HG03196 (cell line): Measurements from ENCODE around the gene TBC1D22A.
"Not testable (repeated sequence)": the region's sequence is repeated elsewhere in the genome, so short reads cannot be mapped to it uniquely, and the experiment has no call there.

Experiments used
- ATAC-seq: cut with Tn5 transposase; IDR thresholded peaks from one replicate; pipeline ENCODE4 v1.9.1; 2021; ENCODE audit not compliant: unreplicated experiment

The TBC1D22A gene

DNA sequence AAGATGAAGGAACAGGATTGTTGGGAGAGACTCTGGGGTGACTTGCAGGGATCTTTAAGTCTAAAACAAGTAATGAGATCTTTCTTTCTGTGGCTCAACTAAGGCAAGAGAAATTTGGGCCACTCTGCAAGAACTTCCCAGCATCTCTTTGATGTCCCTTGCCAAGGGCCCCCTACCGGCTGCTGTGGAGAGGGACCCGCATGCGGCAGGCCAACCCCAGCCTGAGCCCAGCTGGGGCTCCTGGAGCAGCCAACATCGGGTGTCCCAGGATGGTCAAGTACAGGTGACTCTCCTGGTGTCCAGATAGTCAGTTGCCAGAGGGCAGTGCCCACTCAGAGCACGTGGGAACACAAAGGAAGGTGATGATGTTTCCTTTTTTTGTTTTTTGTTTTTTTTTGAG, 363.2 kb downstream of the TBC1D22A start:
- ATAC-seq, result no peak

DNA sequence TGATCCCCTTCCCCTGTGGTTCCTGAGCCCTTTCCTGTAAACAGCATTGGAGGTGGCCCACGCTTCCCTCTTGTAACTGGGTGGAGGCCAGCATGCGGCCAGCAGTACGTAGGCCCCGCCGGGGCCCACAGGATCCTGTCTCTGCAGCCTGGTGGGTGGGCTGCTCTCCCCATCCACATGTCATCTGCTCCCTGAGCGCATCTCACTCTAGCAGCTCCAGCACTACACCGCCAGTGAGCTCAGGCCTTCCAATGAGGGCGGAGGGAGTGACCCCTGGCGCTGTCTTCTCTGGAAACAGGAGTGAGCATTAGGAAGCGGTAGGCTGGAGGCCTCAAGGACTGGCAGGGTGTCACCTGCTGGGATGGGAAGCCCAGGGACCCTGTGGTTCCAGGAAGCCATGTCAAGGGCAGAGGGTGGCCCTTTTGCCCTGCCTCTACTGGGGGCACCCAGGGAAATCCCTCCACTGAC, 363.9 kb downstream of the TBC1D22A start:
- ATAC-seq, result no peak

DNA sequence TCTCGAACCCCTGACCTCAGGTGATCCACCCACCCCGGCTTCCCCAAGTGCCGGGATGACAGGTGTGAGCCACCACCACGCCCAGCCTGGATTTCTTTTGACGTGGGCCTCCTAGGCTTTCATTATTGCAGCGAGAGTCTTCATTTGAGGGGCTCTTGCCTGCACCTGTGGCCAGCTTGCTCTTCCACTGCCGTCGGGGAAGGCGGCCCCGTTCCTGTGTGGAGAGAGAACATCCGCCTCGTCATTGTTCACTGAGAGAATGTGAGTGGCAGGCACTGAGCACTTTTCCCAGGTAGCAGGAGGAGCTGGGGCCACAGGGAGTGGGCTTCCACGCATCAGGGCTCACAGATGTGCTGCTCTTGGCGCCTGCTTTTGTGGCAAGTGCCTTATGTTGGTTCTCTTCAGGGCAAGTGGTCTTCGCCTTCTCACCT, 365.0 kb downstream of the TBC1D22A start:
- no peak for ATAC-seq

DNA sequence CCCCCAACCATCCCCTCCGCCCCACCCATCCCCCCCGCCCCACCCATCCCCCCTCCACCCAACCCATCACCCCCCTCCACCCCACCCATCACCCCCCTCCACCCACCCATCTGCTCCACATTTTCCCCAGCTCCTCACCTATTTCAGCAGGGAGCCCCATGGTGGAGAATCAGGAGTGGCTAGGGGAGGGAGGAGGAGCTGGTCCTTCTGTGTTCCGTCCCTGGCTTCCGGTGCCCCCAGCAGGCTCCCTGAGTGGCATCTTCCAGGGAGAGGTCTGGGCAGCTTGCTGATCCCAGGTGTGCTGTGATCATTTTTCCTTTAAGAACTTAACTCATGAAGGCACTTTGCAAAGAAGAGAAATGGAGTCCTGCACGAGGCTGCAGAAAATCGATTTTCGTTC, 365.8 kb downstream of the TBC1D22A start:
- ATAC-seq, result no peak

DNA sequence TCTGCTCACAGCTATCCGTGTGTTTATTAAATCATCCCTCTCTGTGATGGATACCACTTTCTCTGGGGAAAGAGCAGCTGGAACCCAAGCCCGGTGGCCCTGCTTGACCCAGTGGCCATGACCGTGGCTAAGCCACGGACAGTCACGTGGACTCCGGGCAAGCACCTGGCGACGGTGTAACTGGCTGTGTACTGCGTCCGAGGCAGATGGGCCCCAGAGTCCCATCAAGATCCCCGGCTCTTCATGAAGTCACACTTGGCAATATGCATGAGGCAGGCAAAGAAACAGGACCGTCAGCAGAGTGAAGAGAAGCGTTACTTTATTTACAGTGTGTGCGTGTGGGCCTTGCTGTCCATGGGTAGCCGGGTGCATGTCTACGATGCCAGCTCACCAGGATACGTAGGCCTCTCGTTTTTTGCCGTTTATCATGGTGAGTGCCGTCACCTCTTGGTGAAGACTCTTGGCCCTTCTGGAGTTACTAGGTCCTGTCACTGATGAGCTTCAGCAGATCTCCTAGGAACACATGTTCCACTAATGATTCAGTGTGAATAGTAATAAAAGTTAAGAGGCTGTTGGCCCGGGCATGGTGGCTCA, 366.3 kb downstream of the TBC1D22A start:
- ATAC-seq, result no peak

DNA sequence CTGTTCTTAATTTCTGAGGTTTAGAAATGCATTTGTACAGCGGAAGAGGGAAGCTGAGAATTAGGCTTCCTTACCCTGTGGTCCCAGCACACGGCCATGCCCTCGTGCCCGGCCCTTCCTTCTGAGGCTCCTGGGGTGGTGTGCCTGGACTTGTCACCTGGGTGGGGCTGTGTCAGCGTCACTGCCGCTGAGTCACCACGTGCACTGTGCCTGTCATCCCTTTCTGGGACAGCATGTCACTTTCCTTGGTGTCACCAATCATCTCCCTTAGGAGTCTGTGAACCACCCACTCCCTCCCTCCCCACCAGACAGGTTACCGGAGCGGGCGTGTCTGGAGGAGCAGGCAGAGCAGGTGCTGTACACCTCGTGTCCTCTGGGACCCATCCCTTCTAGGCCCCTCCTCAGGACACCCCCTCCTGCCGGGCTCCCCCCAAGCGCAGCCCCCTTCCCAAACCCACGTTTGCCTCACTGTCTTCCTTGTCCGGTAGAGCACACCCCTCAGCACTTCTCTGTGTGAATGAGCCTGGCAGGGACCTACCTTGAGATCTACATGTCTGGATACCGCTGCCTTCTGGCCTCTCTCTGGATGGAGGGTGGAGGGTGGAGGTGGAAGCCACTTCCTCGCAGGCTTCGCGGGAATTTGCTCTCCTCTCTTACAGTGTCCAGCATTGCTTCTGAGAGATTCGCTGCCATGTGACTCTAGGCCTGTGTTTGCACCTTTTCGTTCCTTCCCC, 367.6 kb downstream of the TBC1D22A start:
- ATAC-seq, result no peak

DNA sequence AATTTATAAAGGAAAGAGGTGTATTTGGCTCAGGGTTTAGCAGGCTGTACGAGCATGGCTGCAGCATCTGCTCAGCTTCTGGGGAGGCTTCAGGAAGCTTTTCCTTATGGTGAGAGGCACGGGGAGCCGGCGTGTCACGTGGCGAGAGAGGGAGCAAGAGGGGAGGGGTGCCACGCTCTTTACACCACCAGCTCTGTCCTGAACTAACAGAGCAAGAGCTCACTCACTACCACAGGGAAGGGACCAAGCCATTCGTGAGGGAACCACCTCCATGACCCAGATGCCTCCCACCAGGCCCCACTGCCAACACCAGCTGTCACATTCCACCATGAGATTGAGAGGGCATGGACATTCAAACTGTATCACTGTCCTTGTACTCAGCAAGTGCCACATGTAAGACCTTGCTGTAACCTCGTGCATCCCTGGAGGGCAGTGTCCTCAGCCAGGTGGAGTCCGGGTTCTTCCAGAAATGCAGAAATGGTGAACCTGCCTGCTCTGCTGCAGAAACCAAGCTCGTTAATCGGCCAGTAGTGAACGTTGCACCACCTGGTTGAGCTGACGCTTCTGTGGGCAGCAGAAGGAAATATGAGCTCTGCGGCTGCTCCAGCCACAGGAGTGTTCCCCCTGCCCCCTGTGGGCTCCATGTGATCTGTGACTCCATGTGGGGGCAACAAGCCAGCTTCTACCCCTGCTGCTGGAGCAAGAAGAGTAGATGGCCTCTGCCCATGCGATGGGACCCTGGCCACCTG, 368.6 kb downstream of the TBC1D22A start:
- ATAC-seq, result no peak

DNA sequence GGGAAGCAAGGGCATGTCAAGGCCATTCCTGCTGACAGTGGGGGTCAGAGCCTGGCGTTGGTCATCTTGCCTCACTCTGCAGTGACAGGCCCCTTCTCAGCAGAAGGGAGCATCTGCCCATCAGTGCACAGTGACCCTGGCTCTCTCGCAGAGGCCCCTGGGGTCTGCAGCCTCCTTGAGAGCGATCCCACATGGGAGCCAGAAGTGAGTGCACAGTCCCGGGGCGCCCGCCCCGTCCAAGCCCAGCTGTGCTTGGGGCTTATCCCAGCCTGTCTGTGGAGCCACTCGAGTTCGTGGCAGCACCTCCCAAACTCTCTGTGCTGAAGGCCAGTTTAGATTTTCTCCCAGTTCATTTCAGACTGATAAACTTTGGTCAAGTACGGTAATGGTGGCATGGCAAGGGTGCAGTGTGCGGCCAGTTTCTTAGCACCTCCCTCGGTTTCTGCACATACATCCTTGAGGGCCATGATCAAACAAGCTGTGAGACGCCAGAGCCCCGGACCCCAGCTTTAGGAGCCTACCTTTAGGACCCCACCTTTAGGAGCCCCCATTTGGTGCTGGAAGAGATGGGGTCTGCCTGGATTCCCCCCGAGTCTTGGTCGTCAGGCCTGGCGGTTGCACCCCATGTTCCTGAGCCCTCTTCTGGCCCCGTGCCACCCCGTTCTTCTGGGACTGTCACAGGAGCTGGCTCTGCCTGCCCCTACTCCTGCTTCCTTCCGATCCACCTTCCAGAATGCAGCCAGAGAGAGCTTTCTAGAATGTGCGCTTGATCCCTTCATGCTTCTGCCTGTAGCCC, 369.4 kb downstream of the TBC1D22A start:
- ATAC-seq, result no peak

DNA sequence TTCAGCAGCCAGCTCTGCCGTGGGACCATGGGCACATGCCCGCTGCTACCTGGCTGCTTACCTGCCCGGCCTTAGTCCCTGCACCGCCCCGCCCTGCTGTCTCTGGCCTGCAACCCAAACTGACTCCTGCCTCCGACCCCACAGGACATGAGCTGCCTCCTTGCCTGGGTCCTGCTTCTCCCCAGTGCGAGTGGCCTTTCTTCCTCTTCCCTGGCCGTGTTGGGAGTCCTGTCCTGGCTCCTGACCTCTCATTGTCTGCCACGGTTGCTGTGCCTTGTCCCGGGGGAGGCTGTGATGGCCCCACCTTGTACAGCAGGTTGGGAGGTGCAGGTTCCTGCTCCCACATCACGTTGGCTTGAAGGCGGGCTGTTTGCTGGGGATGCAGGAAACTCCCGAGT, 370.0 kb downstream of the TBC1D22A start:
- no peak for ATAC-seq

DNA sequence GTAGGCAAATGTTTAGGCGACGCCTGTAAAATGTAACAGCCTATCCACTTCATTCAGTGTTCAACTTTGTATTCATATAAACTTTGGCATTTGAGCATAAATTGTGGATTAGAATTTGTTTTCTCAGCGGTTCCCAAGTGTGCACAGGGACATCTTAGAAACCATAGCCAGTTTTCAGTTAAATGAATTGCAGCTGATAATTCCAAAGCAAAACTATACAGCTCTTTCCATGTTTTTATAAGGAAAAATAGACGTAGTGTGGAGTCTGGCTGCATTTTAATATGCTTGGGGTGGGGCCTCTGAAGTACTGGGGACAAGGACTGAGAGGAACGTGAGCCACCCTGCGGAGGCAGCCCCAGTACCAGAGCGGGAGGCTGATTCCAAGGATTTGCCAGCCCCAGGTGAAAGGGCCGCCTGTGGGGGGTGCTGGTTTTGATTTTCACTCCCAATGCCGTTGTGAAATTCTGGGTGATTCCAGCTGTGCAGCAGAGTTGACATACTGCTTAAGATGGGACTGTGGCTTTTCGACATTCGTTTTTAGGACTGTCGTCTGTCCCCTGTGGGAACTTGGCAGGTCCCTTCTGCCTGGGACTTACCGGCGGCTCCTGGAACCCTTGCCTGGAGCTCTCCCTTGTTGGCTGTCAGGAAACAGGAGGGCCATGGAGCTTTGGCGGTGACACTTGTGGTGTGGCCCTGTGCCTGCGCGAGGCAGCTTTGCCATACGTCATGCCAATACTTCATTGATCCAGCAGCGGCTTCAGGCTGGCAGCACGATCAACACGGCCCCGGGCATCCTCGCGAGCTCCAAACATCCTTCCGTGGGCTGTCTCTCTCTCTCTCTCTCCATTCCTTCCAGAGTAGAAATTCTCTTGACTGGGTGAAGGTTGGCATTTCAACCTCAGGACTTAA, 370.9 kb downstream of the TBC1D22A start:
- no peak for ATAC-seq

DNA sequence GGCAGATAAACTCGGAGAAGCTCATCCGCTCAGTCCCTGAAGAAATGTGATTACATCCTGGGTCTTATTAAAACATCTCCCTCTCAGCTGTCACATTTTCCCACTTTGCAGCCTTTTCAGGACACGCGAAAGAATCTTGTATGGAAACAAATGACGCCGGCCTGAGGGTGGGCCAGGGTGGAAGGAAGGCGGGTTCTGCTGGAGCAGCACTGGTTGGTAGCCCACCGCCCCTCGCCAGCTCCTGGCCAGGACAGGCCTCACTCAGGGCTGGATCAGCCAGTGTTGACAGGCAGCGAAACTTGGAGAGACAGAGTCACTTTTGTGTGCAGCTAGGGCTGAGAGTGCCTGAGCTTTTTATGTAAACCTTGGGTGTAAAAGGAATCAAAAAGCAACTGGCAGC, 371.8 kb downstream of the TBC1D22A start:
- ATAC-seq, result no peak

DNA sequence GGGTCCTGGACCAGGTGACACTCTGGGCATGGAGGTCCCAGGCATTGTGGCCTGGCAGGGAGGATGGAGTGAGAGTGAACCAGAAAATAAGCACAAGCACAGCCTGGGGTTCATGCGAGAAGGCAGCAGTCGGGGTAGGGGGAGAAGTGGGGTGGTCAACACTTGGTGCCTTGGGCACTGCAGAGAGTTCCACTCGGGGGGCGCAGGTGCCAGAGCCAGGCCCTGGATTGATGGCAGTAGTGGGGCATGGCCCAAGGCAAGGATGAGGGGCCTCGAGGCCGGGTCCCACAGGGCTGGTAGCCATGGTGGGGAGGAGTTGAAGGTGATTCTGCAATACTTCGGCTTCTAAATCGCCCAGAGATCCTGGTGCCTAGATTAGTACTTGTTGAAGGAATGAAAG, 372.9 kb downstream of the TBC1D22A start:
- ATAC-seq, result no peak

DNA sequence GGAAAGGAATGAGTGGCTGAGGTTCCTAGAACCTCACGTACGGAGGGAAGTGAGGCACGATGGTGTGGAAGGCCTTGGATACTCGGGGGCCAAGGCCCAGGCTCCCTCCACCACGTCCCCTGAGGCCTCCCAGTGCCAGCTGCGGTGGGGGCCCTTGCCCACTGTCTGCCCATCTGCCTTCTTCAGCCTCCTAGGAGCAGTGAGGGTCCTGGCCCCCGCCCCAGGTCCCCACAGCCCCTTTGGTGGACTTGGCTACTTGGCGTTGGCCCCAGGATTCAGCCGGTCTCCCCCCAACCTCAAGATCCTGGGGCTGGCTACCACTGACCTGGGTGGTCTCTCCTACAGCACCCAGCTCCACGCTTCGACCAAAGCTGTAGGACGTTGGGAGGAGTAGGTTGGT, 373.6 kb downstream of the TBC1D22A start:
- ATAC-seq, result no peak

DNA sequence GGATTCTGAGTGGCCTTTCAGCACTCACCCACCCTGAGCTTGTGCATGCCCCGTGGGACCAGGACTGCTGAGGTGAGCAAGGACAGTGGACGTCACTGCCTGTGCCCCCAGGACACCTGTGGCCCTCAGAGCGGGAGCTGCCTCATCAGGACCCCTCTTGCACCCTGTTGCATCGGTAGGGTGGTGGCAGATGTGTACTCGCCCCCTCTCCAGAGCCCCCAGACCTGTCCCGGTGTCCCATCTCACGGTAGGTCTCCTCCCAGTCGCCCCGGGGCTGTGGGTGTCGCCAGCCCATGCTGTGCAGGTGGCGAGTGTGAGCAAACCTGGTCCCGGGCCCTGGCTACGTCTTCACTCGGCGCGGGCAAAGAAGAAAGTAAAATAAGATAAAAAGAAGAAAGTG, 374.2 kb downstream of the TBC1D22A start:
- ATAC-seq, result no peak

DNA sequence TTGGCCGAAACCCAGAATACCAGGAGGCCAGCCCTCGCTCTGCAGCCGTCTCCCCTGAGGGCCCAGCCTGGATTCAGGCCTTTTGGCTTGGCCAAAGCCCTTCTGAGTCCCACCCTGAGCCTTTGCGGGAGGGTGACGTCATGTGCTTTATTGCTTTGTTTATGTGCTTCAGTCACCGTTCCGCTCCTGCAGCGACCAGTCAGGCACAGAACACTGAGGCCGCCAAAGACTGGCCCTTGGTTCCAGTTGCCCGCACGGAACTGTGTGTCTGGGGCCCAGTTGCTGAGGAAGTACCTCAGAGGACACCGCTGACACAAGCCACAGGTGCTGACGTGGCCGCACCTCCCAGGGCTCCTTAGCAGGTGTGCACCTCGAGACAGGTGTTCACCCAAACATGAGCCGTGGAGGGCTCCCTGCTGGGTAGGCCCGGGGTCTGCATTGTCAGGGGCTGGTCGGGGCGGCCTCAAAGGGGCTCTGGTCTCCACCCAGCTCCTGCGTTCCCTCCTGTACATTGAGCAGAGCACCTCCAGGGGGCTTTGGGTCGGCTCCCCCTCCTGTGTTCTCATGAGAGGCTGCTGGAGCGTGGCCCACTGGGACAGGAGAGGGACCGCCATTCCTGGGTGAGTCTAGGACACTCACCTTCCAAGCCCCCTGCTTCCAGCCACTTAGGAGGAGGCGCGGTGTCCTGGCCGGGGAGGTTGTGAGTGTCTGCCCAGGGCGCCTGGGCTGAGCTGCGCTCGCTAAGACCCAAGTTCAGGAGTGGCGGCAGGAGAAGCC, 376.8 kb downstream of the TBC1D22A start:
- no peak for ATAC-seq

DNA sequence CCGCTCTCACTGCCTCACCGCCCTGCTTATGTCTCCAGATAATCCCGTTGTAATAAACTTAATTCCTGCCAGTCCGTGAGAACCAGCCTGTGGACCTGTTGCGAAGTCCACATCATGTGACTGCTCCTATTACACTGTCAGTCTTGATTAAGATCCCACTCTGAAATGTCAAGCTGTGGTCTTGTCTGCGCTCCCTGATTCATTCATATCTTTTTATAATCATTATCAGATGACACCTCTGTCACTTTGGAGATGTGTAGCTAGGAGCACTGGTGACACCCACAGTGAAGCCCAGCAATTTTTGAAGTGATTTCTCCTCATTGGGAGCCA, 377.3 kb downstream of the TBC1D22A start:
- ATAC-seq, result no peak

DNA sequence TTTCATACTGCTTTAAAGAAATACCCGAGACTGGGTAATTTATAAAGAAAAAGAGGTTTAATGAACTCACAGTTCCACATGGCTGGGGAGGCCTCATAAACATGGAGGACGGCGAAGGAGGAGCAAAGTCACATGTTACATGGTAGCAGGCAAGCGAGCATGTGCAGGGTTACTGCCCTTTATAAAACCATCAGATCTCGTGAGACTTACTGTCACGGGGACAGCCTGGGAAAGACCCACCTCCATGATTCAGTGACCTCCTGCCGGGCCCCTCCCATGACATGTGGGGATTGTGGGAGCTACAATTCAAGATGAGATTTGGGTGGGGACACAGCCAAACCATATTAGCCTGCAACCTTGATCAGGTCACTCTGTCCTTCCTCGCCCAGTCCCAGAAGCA, 378.5 kb downstream of the TBC1D22A start:
- not testable (repeated sequence) for ATAC-seq

DNA sequence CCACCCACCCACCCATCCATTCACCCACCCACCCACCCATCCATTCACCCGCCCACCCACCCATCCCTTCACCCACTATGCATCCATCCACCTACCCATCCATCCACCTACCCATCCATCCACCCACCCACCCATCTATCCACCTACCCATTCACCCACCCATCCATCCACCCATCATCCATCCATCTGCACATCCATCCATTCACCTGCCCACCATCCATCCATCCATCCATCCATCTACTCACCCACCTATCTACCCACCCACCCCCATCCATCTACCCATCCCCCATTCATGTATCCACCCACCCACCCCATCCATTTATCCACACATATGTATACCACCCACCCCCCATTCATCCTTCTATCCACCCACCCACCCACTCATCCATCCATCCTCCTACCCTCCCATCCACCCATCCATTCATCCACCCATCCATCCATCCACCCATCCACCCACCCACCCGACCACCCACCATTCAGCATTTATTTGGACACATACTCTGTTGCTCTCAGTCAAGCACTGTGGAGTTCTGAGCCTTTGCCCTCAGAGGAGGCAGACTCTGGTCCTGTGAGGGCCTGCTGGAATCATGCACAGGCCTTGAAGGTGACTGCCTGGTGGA, 380.1 kb downstream of the TBC1D22A start:
- no peak for ATAC-seq

DNA sequence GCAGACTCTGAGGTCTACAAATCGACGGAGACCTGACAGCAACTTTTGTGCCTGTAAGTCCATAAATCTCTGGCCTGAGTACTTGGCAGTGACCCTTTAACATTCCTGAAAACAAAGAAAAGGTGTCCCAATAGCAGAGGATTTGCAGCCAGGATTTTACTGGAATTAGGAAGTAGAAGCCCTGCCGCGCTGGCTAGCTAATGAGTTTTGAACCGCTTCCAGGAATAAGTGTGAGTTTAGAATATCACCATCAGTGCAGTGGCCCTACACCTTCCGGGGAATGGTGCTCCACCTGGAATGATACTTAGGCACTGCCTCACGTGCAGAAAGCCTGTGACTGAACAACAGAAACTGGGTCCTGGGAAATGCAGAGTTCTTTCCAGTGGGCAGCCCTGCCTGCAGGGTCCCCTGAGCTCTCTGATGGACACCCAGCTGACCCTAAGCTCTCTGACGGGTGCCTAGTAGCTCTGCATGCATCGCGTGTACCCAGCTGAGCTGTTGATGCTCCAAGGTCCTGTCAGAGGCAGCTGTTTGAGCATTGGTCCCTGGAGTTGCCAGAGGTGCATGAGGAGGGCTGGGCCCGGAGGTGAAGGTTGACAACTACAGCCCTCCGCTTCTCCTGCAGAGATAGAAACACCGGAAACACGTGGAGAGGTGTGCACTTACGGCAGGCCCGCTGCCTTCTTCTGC, 380.9 kb downstream of the TBC1D22A start:
- no peak for ATAC-seq
